GM18519 (cell line): ENCODE data around the gene SH3BP2.

Experiments
- ATAC-seq: cut with Tn5 transposase; IDR thresholded peaks from one replicate; pipeline ENCODE4 v1.9.1; 2021; ENCODE audit warnings: mild to moderate bottlenecking, moderate library complexity; ENCODE audit not compliant: unreplicated experiment, low FRiP score

SH3BP2 gene

GRCh38 chr4:2790583-2791517 lies 2.0 kb upstream of the SH3BP2 start:
- ATAC-seq, result no peak

- ATAC-seq, result no peak
Observed at GRCh38 chr4:2791518-2792395, 1.1 kb upstream of the SH3BP2 start.

GRCh38 chr4:2792396-2792710 lies 532 bp upstream of the SH3BP2 start:
- ATAC-seq, result no peak

- ATAC-seq, result no peak
Observed at GRCh38 chr4:2793586-2794485, 951 bp downstream of the SH3BP2 start.

- no peak for ATAC-seq
Observed at GRCh38 chr4:2794486-2795299, 1.8 kb downstream of the SH3BP2 start.

- no peak for ATAC-seq
Observed at GRCh38 chr4:2795300-2795892, 2.5 kb downstream of the SH3BP2 start.

GRCh38 chr4:2795893-2796848 lies 3.3 kb downstream of the SH3BP2 start:
- no peak for ATAC-seq

GRCh38 chr4:2796849-2797544 lies 4.1 kb downstream of the SH3BP2 start:
- ATAC-seq, result no peak

- no peak for ATAC-seq
Observed at GRCh38 chr4:2797545-2798305, 4.8 kb downstream of the SH3BP2 start.

GRCh38 chr4:2798399-2799223 lies 5.7 kb downstream of the SH3BP2 start:
- no peak for ATAC-seq

- ATAC-seq, result no peak
Observed at GRCh38 chr4:2799224-2799911, 6.5 kb downstream of the SH3BP2 start.

- no peak for ATAC-seq
Observed at GRCh38 chr4:2799971-2800690, 7.2 kb downstream of the SH3BP2 start.

- peak; percentile 38 for ATAC-seq
Observed at GRCh38 chr4:2800691-2801596, 8.1 kb downstream of the SH3BP2 start.
